Hepatocyte (in vitro differentiated cells): ENCODE measurements around the gene SLC26A4.

Source experiments
- CTCF ChIP-seq: fragments of 200-600 bp; sonication (generic); IDR thresholded peaks from 2 replicates; pipeline ENCODE4 v1.5.1; 2016; ENCODE audit warnings: antibody characterized with exemption, mild to moderate bottlenecking; ENCODE audit not compliant: poor library complexity
- EZH2 ChIP-seq: fragments of 200-600 bp; sonication (generic); IDR thresholded peaks from 2 replicates; pipeline ENCODE4 v1.6.1; 2016; ENCODE audit warnings: antibody characterized with exemption, mild to moderate bottlenecking, borderline replicate concordance

GRCh38 chr7:107708956-107709355 is 48.3 kb downstream of the SLC26A4 start:
- no peak for TF ChIP-seq EZH2
- no peak for TF ChIP-seq CTCF
